NCI-H1930 (cell line): Measurements from ENCODE around the gene SORBS1.

Experiments
- DNase-seq, 2 experiments: peaks; one replicate each; lab custom pipeline; 2025; lab: John Stamatoyannopoulos, UW

SORBS1 gene

DNA sequence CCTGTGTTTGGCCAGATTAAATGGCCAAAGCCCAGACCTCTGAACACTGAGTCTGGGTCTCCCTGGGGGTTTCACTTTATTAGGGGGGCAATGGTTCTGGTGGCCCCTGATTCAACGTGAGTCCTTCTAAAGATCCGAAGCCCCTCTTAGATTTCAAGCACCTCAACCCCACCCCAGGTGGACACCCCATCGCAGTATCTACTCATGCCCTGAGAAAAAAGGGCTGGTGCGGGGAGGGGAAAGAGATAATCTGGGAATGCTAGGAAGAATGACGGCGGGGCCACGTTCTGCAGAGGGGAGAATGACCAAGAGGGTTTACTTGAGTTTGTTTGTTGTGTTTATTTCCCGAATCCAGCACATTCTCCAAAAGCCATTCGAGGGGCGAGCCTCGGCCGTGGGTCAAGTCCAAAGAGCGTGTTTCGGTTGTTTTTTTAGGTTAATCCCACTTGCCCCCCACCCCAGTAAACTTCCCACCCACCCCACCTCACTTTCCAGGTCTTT, 271.2 kb downstream of the SORBS1 start:
- no peak for DNase-seq

GRCh38 chr10:95289003-95289920, 271.9 kb downstream of the SORBS1 start:
- no peak for DNase-seq

GRCh38 chr10:95288303-95288702, 272.9 kb downstream of the SORBS1 start:
- no peak for DNase-seq

DNA sequence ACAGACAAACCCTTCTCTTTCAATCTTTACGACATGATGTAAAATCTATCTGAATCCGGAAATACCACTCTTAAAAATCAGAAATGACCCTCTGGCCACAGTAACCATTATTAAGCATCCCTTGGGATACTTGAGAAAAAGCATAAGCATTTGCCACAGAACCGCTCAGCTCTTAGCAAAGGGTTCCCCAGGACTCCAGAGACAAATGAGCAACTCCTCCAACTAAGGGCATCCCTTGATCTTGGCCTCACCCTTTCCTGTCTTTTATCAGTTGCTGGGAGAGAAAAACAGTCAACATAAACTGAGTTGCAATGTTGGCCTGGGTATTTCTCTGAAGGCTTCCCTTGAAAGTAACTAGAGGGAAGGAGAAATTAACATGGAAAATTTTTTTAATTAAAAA, 273.9 kb downstream of the SORBS1 start:
- DNase-seq: no peak

GRCh38 chr10:95286707-95287106, 274.5 kb downstream of the SORBS1 start:
- no peak for DNase-seq

GRCh38 chr10:95285556-95285955, 275.6 kb downstream of the SORBS1 start:
- no peak for DNase-seq

DNA sequence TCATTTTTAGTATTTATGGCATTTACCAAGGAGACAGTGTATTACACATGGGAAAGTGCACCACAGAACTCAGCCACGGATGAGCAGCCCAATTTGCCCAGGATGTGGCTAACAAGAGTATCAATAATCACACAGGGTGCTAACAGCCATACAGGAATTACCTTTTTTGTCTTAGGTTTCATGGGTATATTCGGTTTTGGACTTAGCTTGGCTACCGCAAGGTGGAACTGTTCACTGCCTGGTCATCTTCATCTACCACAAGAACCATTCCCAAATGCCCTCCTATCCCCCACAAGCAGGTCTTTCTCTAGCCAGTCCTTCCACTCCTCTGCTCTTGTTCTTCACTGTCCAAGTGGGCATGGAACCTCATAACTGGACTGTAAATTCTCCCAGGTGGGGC, 276.4 kb downstream of the SORBS1 start:
- DNase-seq: no peak

DNA sequence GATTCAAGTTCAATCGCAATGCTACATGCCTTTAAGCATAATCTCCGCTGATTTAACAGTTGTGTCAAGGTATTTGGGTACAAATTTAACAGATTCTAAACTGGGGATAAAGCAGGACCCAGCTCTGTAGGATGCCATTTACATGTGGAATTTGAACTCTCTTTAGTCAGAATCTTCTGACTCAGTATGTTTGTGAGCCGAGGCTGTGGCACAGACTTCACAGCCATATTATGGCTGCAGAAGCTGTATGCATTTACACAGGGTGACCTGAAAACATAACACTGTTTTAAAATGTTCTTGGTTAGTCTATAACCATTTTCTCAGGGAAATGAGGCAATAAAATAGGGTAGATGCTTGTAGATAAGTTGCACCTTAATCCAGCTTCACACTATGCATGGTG, 279.1 kb downstream of the SORBS1 start:
- DNase-seq: no peak

GRCh38 chr10:95281206-95281605, 280.0 kb downstream of the SORBS1 start:
- DNase-seq: no peak

DNA sequence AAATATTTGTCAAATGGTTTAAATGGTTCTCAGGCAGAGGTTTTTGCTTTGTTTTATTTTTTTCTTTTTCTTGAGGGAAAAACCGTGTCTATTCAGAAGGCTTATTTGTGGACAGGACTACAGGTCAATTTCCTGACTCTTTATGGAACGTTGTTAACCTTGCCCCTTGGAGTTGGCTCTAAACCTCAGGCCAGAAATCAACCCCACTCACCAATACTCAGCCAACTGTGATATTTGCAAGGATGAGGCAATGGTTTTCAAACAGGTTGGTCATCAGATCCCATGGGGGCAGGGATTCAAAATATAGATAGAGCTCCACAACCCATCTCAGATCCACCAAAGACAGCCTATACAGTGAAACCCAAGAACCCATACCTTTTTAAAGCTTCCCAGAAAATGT, 280.5 kb downstream of the SORBS1 start:
- no peak for DNase-seq

DNA sequence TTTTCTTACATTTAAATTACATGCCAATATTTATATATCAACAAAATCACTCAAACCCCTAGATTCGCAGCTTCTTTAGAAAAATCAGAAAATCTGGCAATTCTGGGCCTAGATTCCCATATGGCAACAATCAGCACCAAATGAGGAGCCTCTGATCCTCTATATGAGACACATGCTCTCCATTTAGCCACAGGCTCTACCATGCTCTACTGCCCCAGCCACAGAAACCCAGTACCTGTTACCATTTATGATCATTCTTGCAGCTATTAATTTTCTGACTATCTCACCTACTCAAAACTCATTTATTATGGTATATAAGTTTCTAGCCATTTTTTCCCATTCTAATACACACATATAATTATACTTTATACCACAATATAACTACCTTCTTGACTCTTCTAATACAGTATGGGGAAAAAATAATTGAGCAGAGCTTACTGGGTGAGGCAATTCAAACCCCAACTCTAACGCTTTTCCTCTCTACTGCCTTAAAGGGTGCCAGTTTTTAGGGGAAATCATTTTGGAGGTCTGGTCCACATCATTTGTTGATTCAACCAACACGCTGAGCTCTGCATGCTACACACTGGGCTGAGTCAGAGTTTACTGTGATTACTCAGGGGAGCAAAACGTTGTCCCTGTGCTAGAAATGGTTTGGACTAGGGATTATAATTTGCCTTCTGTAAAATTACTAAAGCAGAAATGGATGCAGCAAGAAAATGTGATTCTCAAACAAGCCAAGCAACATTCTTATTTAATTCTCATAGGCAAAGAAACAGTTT, 281.9 kb downstream of the SORBS1 start:
- no peak for DNase-seq

DNA sequence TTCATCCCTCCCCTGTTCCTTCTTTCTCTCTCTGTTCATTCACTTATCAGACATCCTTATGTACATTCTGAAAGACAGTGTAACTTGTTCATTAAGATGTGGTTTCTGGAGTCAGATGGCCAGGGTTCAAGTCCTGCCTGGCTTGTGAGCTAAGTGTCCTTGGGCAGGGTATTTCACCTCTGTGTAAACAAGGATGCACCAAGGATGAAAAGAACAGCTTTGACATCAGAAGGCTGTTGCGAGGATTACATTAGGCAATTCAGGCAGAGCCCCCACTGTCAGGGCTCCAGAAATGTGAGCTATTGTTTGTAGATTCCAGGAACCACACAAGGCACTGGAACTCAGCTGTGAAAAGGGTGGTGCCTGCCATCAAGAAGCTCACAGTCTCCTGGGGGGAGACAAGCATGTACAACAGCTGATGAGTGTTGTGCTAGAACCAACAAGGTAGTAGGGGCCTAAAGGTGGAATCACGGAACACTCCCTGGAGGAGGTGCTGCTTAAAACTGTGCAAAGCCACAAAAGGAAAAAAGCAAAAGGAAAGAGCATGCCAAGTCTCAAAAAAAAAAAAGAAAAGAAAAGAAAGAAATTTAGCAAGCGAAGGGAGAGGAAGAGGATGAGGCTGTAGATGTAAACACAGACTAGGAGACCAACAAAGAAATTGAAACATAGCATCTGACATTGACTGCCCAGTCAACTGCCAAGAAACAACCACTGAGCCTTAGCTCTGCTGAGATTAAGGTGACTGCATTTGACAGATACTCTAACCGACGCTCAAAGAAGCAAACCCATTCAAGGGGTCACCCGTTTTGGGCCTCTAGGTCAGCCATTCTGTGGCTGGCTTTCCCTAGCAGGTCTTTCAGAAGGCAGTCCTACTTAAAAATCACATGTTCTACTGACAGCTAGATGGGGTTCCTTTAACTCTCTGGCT, 282.8 kb downstream of the SORBS1 start:
- DNase-seq: no peak

GRCh38 chr10:95277614-95278013, 283.6 kb downstream of the SORBS1 start:
- DNase-seq: no peak

DNA sequence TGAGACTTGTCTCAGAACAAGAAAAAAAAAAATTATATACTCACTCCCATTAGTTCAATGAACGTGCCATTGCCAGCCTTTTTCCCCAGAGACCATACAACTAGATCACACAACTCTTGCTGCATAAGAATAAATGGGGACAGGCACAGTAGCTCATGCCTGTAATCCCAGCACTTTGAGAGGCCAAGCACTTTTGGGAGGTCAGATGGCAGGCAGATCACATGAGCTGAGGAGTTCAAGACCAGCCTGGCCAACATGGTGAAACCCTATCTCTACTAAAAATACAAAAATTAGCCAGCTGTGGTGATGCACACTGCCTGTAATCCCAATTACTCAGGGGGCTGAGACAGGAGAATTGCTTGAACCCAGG, 284.0 kb downstream of the SORBS1 start:
- DNase-seq: no peak

DNA sequence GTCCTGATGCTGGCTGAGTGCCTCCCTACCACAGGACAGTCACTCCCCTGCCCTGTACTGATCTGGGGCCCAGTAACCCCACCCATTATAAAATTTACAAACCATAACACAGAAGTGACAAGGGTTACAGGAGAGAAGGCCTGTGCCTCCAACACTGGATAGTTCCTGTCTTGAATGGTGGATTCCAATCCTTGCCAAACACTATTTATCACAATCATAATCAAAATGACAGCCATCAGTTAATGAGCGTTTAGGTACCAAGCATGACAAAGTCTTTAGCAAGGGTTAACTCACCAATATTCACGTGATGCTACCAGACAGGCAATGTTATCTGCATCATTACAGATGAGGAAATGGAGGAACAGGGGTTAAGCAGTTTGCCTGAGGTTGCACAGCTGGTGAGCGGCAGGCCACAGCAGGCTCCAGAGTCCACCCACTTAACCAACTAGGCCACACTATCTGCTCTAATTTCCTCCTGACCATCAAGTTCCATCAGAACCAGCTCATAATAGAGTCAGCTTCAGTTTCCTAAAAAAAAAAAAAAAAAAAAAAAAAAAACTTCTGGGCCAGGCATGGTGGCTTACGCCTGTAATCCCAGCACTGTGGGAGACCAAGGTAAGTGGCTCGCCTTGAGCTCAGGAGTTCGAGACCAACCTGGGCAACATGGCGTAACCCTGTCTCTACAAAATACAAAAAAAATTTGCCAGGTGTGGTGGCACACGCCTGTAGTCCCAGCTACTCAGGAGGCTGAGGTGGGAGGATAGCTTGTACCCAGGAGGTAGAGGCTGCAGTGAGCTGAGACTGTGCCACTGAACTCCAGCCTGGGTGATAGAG, 284.6 kb downstream of the SORBS1 start:
- no peak for DNase-seq

DNA sequence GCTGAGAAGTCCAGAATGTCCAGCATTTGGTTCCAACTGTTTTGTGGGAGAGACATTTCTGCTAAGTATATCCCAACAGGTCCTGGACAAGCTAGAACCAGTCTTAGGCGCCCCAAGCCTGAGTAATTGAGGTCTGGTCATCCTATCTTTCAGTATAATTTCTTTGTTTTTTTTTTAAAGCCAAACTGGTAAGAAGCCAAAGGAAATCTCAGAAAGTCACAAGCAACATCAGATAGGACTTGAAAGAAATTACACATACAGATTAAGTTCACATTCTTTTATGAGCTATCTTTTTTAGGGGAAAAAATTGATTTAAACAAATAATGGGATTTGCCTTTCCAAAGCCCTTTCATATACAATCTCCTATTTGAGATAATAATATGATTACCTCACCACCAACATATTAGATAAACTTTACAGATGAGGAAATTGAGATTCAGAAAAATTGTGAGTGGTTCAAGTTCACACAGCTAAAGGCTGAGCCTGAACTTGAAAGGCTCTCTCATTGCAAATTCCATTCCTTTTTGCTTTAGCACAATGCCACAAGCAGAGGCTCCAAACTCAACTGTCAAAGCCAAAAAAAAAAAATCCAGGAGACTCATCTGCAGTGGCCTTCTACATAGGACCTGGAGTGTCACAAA, 285.3 kb downstream of the SORBS1 start:
- DNase-seq: no peak

GRCh38 chr10:95273393-95274312, 287.5 kb downstream of the SORBS1 start:
- DNase-seq: no peak

- DNase-seq: no peak
Measured at GRCh38 chr10:95268438-95268837, 292.7 kb downstream of the SORBS1 start.

DNA sequence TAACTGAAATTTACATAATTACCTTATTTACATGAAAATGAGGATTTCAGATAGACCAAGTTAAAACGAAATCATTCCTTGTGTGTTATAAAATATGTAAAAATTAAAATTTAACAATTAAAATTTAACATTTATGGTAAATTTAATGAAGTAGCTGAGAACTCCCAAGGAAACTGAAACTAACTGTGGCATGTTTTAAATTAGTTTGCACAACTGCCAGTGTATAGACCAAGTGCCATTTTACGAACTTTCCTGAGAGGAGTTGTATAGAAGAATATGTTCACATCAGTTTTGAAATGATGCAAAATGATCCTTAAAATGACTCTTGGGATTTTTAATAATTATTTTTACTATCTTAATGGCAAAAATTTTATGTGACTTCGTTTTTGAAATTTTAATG, 293.9 kb downstream of the SORBS1 start:
- no peak for DNase-seq
